ENCODE results near the gene ZFP1. TPM values are rescaled to one million over a fixed set of nuclear protein-coding genes. Genes with fewer than 3 reads are reported as not detected.

The ZFP1 gene
- total RNA-seq, 4 donors from 2014 or later: 9.8 to 18.4 (median 15.4) TPM

DNA sequence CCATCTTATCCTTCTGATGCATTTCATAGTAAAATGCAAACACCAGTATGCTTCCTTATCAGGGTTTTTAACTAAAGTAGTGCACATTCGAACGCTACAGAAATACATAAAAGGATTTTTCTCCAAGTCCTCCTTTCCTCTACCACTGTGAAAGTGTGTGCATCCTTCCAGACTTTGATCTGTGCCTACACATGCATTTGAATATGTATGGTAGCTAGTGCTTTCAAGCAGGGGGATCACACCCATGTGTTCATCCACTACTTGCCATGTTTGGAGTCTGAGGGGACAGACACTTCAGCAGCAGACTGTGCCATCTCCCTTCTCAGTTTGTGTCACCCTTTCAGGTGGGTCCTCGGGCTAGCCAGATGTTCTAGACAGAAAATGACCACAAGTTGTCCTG is 46.7 kb upstream of the ZFP1 start:
- Histone ChIP-seq H3K27ac (no peak overlapping the region), H3K4me3 (no peak overlapping the region), H3K4me1 (peaks cover 6 to 63% (median 39%) of the 10 kb centered on the region in 3 donors), H3K9me3 (no peaks in the 10 kb centered on the region), H3K27me3 (no peaks in the 10 kb centered on the region), H3K36me3 (no peaks in the 10 kb centered on the region)
- ATAC-seq: no peak
- 60 to 100% methylated on average over 1 to 3 of the region's 3 CpGs for WGBS, 2 donors (ENCODE audit: low coverage in 1 of 2)
- TF ChIP-seq, protein P1, sequence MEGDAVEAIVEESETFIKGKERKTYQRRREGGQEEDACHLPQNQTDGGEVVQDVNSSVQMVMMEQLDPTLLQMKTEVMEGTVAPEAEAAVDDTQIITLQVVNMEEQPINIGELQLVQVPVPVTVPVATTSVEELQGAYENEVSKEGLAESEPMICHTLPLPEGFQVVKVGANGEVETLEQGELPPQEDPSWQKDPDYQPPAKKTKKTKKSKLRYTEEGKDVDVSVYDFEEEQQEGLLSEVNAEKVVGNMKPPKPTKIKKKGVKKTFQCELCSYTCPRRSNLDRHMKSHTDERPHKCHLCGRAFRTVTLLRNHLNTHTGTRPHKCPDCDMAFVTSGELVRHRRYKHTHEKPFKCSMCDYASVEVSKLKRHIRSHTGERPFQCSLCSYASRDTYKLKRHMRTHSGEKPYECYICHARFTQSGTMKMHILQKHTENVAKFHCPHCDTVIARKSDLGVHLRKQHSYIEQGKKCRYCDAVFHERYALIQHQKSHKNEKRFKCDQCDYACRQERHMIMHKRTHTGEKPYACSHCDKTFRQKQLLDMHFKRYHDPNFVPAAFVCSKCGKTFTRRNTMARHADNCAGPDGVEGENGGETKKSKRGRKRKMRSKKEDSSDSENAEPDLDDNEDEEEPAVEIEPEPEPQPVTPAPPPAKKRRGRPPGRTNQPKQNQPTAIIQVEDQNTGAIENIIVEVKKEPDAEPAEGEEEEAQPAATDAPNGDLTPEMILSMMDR (IDR thresholded peaks at IDR 0.05): no peak
- TF ChIP-seq EP300 (IDR thresholded peaks at IDR 0.05) (no peak), POLR2A (IDR thresholded peaks at IDR 0.05) (no peak), POLR2AphosphoS5 (IDR thresholded peaks at IDR 0.05) (no peak)

GRCh38 chr16:75102595-75102994 is 45.7 kb upstream of the ZFP1 start:
- WGBS, 2 donors (ENCODE audit: low coverage in 1 of 2): 93 to 100% methylated on average over 1 to 9 of the region's 9 CpGs
- no peak for ATAC-seq
- TF ChIP-seq POLR2A (IDR thresholded peaks at IDR 0.05): no peak
- TF ChIP-seq, protein P1 (IDR thresholded peaks at IDR 0.05): no peak
- TF ChIP-seq EP300 (IDR thresholded peaks at IDR 0.05): no peak
- TF ChIP-seq POLR2AphosphoS5 (IDR thresholded peaks at IDR 0.05): no peak
- H3K9me3 ChIP-seq: no peaks in the 10 kb centered on the region
- peaks cover 6 to 63% (median 45%) of the 10 kb centered on the region in 3 donors for H3K4me1 ChIP-seq
- H3K27me3 ChIP-seq: no peaks in the 10 kb centered on the region
- H3K4me3 ChIP-seq: no peak overlapping the region
- H3K27ac ChIP-seq: no peak overlapping the region
- no peaks in the 10 kb centered on the region for H3K36me3 ChIP-seq

GRCh38 chr16:75103994-75104393 is 44.3 kb upstream of the ZFP1 start:
- ATAC-seq: no peak
- no peaks in the 10 kb centered on the region for H3K9me3 ChIP-seq
- 92 to 100% methylated on average over 3 to 5 of the region's 5 CpGs for WGBS, 2 donors (ENCODE audit: low coverage in 1 of 2)
- no peaks in the 10 kb centered on the region for H3K27me3 ChIP-seq
- H3K36me3 ChIP-seq: no peaks in the 10 kb centered on the region
- H3K27ac ChIP-seq: peak overlapping the region in 2 of 4 donors; percentile 85 to 86
- TF ChIP-seq, protein P1 (IDR thresholded peaks at IDR 0.05): no peak
- peaks cover 8 to 63% (median 48%) of the 10 kb centered on the region in 3 donors for H3K4me1 ChIP-seq
- H3K4me3 ChIP-seq: no peak overlapping the region

- ATAC-seq: no peak
- peaks cover 14 to 63% (median 49%) of the 10 kb centered on the region in 3 donors for H3K4me1 ChIP-seq
- peak overlapping the region; percentile 37 to 87 (median 86) for H3K27ac ChIP-seq
- no CpG with 5 or more reads among the region's 11 CpGs for WGBS, 2 donors (ENCODE audit: low coverage in 1 of 2)
- no peaks in the 10 kb centered on the region for H3K9me3 ChIP-seq
- H3K27me3 ChIP-seq: no peaks in the 10 kb centered on the region
- H3K4me3 ChIP-seq: no peak overlapping the region
- TF ChIP-seq POLR2AphosphoS5 (IDR thresholded peaks at IDR 0.05): no peak
- no peak for TF ChIP-seq EP300 (IDR thresholded peaks at IDR 0.05)
- TF ChIP-seq, protein P1 (IDR thresholded peaks at IDR 0.05): no peak
- TF ChIP-seq POLR2A (IDR thresholded peaks at IDR 0.05): no peak
- H3K36me3 ChIP-seq: no peaks in the 10 kb centered on the region
These were observed 43.5 kb upstream of the ZFP1 start for GRCh38 chr16:75104836-75105235.

GRCh38 chr16:75105306-75106061 is 42.8 kb upstream of the ZFP1 start:
- no peak overlapping the region for H3K4me3 ChIP-seq
- ATAC-seq: peak; percentile 74
- no peaks in the 10 kb centered on the region for H3K9me3 ChIP-seq
- TF ChIP-seq POLR2A (IDR thresholded peaks at IDR 0.05) (no peak), POLR2AphosphoS5 (IDR thresholded peaks at IDR 0.05) (peak; percentile 89)
- peak overlapping the region; percentile 37 to 87 (median 86) for H3K27ac ChIP-seq
- no peaks in the 10 kb centered on the region for H3K36me3 ChIP-seq
- peaks cover 14 to 64% (median 52%) of the 10 kb centered on the region in 3 donors for H3K4me1 ChIP-seq
- H3K27me3 ChIP-seq: no peaks in the 10 kb centered on the region
- 22% methylated on average over 4 of the region's 10 CpGs; no CpG with 5 or more reads in 1 of the 2 donors for WGBS, 2 donors (ENCODE audit: low coverage in 1 of 2)
